ENCODE results near the gene LRFN5.

GRCh38 chr14:41824441-41824840 is 217.8 kb downstream of the LRFN5 start:
- TF ChIP-seq POLR2A (IDR thresholded peaks at IDR 0.05) = no peak
- TF ChIP-seq, protein P1, sequence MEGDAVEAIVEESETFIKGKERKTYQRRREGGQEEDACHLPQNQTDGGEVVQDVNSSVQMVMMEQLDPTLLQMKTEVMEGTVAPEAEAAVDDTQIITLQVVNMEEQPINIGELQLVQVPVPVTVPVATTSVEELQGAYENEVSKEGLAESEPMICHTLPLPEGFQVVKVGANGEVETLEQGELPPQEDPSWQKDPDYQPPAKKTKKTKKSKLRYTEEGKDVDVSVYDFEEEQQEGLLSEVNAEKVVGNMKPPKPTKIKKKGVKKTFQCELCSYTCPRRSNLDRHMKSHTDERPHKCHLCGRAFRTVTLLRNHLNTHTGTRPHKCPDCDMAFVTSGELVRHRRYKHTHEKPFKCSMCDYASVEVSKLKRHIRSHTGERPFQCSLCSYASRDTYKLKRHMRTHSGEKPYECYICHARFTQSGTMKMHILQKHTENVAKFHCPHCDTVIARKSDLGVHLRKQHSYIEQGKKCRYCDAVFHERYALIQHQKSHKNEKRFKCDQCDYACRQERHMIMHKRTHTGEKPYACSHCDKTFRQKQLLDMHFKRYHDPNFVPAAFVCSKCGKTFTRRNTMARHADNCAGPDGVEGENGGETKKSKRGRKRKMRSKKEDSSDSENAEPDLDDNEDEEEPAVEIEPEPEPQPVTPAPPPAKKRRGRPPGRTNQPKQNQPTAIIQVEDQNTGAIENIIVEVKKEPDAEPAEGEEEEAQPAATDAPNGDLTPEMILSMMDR (IDR thresholded peaks at IDR 0.05) = no peak
